ENCODE measurements around the gene LCN12.
A peak's percentile ranks its signal among the peaks of the same experiment; 100 is the strongest.
"Not testable (repeated sequence)": the region's sequence is repeated elsewhere in the genome, so short reads cannot be mapped to it uniquely, and the experiment has no call there.

The LCN12 gene

DNA sequence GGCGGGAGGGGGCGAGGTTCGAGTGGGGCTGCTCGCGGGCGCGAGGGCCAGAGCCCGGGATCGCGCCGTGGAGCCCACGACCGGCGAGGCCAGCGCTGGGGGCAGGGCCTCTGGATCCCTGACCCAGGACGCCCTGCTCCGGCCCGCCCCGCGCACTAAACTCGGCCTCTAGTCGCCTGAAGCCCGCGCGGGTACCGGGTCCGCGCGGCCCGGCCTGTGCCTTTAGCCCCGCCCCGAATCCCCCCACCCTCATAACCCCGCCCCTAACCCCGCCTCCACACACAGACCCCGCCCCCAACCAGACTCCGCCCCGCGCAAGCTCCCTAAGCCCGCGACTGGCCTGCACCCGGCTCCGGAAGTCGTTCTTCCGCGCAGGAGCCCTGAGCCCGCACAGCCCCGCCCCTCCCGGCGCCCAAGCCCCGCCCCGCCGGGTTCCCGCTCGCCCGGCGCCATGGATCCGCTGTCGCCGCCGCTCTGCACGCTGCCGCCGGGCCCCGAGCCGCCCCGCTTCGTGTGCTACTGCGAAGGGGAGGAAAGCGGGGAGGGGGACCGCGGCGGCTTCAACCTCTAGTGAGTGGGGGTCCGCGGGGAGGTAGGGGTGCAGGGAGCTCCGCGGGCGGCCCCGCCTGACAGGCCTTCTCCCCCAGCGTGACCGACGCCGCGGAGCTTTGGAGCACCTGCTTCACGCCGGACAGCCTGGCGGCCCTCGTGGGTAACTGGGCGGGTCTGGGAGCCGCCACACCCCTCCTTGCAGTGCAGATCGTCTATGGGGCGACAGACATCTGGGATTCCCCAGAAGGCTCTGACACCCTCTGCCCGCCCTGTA is 40.1 kb downstream of the LCN12 start, which contains the start of gene PAXX:
TSS of gene PAXX (plus strand) at position 430 of the 826 bp plus-strand sequence. CDS start at position 452, 22 bp downstream.
- DNase-seq, result peak; percentile 85

DNA sequence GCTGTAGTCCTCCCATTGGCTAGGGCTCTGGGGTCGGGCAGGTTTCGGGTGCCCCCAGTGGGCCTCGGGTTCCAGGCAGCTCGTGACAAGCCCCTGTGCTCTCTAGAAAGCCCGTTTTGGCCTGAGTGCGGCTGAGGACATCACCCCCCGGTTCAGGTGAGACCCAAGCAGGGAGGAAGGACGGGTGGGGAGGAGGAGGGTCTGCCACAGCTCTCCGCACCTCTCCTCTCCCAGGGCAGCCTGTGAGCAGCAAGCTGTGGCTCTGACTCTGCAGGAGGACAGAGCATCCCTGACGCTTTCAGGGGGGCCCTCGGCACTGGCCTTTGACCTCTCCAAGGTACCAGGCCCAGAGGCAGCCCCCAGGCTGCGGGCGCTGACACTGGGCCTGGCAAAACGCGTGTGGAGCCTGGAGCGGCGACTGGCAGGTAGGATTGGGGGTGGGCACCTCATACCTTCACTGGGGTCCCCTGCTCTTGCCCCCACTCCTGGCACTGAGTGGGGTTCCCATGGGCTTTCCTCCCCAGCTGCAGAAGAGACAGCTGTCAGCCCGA is 40.8 kb downstream of the LCN12 start:
- no peak for DNase-seq

DNA sequence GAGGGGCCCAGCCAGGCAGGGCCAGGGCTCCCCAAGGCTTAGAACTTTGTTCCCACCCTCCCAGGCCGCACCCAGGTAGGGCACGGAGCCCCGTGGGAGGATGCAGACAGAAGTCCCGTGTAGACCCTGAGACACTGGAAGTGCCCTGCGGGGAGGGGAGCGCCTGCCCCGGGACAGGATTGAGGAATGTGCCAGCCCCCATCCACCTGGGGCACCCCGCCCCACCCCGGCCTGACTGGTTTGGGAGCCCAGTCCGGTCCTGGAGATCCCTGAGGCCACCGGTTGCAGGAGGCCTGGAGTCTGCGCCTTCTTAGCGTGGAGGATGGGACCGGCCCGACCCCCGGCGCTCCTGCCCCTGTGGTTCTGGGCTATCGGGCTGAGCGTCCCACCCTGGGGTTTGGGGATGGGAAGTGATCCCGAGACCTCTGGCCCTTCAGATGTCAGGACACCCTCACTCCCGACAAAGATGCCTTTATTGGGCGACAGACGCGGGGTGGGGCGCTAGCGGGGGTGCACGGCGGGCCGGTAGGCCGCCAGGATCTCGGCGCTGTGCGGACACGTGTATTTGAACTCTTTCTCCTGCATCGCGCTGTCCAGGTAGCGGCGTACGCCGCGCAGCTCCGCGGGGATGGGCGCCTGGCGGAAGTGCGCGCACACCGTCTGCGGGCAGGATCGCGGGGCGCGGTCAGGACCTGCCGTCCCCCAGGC is 42.3 kb downstream of the LCN12 start:
- no peak for DNase-seq

DNA sequence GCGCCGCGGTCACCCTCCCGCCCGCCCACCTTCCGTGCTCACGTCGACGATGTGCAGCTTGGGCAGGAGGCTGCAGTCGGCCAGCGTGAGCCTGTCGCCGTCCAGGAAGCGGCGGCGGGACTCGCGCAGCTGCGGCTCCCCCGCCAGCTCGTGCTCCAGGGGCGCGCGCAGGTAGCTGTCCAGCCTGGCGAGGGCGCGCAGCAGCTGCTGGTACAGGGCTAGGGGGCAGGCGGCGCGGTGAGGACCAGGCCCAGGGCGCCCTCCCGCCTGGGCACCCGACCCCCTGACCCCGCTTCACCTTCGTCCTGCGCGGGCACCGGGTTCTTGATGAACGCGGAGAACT is 42.8 kb downstream of the LCN12 start:
- no peak for DNase-seq

DNA sequence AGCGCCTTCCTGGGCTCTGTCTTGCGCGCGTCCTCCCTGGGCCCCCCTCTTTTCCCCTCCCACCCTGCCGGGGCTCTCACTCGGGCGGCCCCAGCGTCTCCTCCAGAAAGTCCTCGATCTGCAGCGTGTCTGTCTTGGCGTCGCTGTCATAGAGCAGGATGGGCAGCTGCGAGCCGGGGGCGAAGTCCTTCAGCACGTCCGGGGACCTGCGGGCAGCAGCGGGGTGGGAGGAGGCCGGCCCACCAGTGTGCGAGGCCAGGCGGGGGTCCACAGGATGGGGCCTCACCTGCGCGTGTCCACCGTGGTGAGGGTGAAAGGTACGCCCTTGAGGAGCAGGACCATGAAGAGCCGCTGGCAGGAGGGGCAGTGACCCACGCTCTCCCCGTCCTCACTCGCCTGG is 43.3 kb downstream of the LCN12 start:
- DNase-seq, result no peak

DNA sequence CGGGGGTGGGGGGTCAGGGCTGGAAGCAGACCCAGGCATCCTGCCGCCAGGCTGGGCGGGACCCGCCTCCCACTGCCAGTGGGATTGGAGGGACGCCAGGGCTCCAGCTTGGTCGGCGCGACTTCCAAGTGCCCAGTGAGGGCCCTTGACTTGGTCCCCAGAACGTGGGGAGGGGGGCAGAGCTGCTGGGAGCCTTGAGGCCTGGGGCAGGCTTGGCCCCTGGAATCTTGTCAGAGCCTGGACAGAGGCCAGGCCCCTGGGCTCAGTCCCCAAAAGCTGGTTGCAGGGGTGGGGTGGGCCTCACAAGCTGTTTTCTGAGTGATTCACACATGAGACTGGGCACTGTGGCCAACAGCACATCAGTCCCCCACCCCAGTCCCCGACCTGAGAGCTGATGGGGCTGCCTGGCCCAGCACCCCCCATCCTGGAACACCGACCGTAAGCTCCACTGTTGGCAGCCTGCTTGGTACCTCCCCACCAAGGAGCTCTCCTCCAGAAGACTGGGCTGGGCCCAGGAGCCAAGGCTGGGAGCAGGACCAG is 43.8 kb downstream of the LCN12 start:
- DNase-seq, result no peak

DNA sequence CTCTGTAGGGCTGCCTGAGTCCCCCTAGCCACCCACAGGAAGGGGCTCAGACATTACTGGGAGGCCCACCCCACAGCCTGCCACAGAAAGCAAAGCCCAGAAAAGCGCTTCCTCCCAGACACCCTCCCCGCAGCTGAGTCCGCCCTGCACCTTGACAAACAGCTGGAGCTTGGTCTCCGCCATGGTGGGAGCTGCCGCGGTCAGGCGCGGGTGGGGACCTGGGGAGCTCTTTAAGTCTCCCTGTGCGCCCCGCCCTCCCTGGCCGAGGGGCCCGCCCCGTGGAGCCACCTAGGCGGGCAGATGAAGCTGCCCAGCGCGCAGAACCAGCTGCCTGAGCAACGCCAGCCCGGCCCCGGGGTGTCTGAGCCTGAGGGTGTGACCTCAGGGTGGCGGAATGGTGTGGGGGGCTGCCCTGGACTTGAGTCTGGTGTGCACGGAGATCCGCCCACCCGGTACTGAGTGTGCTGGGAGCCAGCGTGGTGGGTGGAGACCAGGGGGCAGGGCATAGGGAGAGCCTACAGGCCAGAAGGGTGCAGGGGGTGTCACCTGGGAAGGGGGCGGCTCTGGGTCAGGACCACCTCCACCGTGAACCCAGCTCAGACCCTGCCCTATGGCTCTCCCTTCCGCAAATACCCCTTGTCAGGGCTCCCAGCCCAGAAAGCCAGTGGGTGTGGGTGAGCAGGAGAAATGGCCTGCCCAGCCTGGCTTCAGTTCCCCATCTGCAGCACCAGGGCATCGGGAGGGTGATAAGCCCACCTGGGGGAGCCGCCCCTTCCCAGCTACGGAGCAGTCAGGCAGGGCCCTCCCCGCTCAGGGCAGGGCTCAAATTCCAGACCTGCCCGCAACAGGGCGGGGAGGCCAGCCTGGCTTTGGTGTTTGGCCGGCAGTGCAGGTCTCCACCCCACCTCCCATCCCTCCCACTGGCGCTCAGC is 44.6 kb downstream of the LCN12 start, which contains the start of gene CLIC3:
TSS of gene CLIC3 (minus strand) at position 208 of the 932 bp plus-strand sequence. CDS start at position 183, 25 bp downstream.
- DNase-seq, result peak; percentile 69

DNA sequence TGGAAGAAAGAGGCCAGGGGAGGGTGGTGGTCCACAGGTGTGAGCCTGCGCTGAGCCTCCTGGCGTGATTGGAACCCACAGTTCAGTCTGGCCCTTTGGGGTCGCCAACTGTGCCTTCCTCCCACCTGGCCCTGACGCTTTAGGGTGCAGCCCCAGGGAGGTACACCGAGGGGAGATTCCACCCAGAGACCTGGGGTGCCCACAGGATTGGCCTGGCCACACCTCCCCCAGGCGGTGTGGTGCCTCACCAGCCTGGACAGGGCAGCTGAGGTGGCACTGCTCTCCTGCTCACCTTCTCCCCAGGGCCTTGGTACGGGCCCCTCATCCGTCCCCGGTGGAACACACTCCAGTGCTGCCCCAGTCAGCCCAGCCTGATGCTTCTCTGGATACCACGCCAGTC is 45.3 kb downstream of the LCN12 start:
- no peak for DNase-seq

DNA sequence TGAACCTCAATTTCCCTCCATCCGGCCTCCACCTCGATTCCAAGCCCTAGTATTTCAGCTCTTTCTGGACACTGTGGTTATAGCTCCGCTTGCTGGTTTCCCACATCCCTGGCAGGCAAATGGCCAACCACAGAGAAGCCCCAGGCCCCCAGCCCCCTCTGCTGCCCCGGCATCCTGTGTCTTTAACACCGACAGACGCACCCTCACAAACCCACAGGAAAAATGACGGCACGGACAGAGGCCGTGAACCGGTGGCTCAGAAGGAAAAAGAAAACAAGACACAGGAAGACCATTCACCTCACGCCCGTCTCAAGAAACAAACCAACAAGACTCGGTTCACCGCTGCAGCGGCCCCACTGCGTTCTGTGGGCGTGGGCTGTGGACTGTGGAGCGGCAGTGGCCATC is 45.8 kb downstream of the LCN12 start:
- DNase-seq, result peak; percentile 35

DNA sequence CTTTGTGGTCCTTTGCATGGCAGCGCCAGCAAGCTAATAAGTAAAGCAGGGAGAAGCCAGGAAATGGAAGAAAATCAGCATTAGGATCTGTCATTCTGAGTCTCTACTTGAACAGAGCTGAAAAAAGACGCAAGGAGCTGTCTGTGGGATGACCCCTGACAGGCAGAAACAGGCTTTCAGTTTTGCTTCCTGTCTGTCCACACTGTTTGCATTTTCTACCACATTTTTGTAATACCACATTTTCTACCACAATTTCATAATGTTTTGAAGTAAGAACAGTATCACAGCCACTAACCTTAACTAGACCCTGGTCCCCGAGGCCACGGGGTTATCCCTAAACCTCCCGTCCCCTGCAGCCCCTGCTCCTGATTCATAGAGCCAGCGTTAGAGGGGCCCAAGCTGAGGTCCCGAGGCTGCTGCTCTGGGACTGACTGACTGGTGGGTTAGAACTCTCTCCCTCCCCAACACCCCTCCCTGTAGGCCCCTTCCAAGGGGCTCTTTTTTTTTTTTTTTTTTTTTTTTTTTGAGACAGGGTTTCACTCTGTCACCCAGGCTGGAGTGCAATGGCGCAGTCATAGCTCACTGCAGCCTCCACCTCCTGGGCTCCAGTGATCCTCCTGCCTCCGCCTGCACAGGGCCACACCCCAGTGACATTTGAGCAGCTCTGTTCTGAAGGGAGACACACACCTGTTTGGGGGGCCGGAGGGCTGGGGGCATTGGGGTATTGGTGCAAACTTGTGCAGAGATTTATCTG is 48.3 kb downstream of the LCN12 start:
- DNase-seq, result no peak

DNA sequence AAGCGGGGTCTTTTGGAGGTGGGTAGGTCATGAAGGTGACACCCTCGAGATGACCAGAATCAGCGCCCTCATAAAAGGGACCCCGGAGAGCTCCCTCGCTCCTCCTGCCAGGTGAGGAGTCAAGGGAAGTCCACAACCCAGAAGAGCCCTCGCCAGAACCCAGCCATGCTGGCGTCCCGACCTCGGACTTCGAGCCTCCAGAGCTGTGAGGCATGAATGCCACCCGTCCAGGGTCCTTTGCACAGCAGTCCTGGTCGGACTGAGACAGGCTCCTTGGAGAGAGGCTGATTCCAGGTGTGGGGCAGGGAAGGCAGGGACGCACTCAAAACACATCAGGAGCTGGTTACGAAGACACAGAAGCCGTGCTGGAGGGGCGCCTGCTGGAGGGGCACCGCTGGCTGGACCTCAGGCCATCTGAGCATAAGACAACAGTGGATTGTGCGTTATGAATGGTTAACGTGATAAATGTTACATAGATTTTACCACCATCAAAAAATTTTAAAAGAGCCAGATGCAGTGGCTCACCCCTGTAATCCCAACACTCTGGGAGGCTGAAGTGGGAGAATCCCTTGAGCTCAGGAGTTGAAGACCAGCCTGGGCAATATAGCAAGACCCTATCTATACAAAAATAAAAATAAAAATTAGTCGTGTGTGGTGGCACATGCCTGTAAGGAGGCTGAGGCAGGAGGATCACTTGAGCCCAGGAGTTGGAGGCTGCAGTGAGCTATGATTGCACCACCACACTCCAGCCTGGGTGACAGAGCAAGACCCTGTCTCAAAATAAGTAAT is 50.0 kb downstream of the LCN12 start:
- no peak for DNase-seq

DNA sequence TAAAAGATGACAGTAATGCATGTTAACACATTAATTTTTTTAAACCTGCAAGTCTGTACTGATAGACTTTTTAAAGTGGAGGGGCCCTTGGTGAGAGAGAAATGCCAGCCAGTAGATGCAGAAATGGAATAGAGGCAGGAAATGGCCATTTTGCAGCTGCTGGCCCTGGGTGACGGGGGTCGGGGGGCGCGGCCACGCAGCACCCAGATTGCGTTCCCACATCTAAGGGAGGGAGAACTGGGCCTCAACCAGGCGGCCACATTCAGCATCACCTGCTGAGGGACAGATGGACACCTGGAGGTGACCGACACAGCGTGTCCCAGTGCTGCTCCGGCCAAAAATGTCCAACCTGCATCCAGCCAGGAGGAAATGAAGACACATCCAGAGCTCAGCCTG is 50.6 kb downstream of the LCN12 start:
- no peak for DNase-seq

DNA sequence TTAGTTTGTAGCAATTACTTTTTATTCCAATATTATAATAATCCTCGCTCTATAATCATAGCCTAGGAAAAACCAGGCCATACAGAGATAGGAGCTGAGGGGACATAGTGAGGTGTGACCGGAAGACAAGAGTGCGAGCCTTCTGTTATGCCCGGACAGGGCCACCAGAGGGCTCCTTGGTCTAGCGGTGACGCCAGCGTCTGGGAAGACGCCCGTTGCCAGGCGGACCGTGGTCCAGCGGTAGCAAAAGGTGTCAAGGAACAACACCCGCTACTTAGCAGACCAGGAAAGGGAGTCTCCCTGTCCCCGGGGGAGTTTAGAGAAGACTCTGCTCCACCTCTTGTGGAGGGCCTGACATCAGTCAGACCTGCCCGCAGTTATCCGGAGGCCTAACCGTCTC is 52.2 kb downstream of the LCN12 start:
- DNase-seq, result not testable (repeated sequence)

All from activated gamma-delta T cell (primary cell).